ENCODE data around the gene CMSS1. TPM values are rescaled to one million over a fixed set of nuclear protein-coding genes. Genes with fewer than 3 reads are reported as not detected.
A peak's percentile ranks its signal among the peaks of the same experiment; 100 is the strongest.

The CMSS1 gene
- total RNA-seq, 4 donors from 2014 or later, result 23.2 to 89.5 (median 67.6) TPM

GRCh38 chr3:100097919-100098783, 280.5 kb downstream of the CMSS1 start:
- Histone ChIP-seq H3K9me3 (no peaks in the 10 kb centered on the region), H3K27me3 (no peaks in the 10 kb centered on the region), H3K36me3 (no peaks in the 10 kb centered on the region), H3K4me3 (peak overlapping the region in 2 of 4 donors; percentile 11 to 23), H3K4me1 (peaks cover 73 to 82% of the 10 kb centered on the region in 2 donors), H3K27ac (peak overlapping the region; percentile 78 to 90 (median 81))
- ATAC-seq, result peak; percentile 89
- no peak for TF ChIP-seq POLR2A (IDR thresholded peaks at IDR 0.05)
- TF ChIP-seq, protein P1, sequence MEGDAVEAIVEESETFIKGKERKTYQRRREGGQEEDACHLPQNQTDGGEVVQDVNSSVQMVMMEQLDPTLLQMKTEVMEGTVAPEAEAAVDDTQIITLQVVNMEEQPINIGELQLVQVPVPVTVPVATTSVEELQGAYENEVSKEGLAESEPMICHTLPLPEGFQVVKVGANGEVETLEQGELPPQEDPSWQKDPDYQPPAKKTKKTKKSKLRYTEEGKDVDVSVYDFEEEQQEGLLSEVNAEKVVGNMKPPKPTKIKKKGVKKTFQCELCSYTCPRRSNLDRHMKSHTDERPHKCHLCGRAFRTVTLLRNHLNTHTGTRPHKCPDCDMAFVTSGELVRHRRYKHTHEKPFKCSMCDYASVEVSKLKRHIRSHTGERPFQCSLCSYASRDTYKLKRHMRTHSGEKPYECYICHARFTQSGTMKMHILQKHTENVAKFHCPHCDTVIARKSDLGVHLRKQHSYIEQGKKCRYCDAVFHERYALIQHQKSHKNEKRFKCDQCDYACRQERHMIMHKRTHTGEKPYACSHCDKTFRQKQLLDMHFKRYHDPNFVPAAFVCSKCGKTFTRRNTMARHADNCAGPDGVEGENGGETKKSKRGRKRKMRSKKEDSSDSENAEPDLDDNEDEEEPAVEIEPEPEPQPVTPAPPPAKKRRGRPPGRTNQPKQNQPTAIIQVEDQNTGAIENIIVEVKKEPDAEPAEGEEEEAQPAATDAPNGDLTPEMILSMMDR (IDR thresholded peaks at IDR 0.05 in 4 of 5, conservative IDR thresholded peaks at IDR 0.05 in 1 of 5), result no peak
- in situ Hi-C loops (cut with MboI; ENCODE audit: low sequenced_read_pairs in 4 of 4), result no loop called here
- peak; percentile 35 to 45 for DNase-seq
- intact Hi-C loops (cut with DNase I; ENCODE audit: low total_unique reads), result loop anchor here (10.0 kb wide), 1 partner anchor 237 kb away; the partner anchor contains the start of gene NIT2

GRCh38 chr3:100098784-100099070, 281.1 kb downstream of the CMSS1 start:
- Histone ChIP-seq H3K4me3 (peak overlapping the region in 1 of 4 donors; percentile 23), H3K27me3 (no peaks in the 10 kb centered on the region), H3K4me1 (peaks cover 75 to 83% of the 10 kb centered on the region in 2 donors), H3K36me3 (no peaks in the 10 kb centered on the region), H3K9me3 (no peaks in the 10 kb centered on the region), H3K27ac (peak overlapping the region; percentile 78 to 90 (median 81))
- TF ChIP-seq, protein P1 (IDR thresholded peaks at IDR 0.05 in 4 of 5, conservative IDR thresholded peaks at IDR 0.05 in 1 of 5), result no peak
- no peak for TF ChIP-seq POLR2A (IDR thresholded peaks at IDR 0.05)
- intact Hi-C loops (cut with DNase I; ENCODE audit: low total_unique reads) (loop anchor here (10.0 kb wide), 1 partner anchor 236 kb away; the partner anchor contains the start of gene NIT2), in situ Hi-C loops (cut with MboI; ENCODE audit: low sequenced_read_pairs in 4 of 4) (no loop called here)
- ATAC-seq (no peak), DNase-seq (no peak)

DNA sequence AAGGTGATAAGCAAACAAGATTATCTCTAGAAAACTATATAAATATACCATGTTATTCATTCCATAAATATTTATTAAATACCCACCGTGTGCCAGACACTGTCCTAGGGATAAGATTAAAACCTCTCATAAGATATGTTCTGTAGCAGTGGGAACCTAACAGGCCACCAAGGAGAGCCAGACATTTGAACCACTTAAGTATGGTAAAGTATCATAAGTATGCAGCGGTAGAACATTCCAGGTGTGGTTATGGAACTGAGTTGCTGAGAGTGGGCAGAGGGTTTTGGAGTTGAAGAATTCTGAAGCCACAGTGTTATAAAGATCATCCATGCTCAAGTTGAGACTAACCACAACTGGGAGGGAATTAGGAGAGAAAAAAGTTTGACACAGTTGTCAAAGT, 282.0 kb downstream of the CMSS1 start:
- Histone ChIP-seq H3K4me1 (peaks cover 77 to 86% of the 10 kb centered on the region in 2 donors), H3K9me3 (no peaks in the 10 kb centered on the region), H3K4me3 (no peak overlapping the region), H3K27ac (peak overlapping the region; percentile 78 to 90 (median 81)), H3K27me3 (no peaks in the 10 kb centered on the region), H3K36me3 (no peaks in the 10 kb centered on the region)
- no peak for ATAC-seq
- intact Hi-C loops (cut with DNase I; ENCODE audit: low total_unique reads) (loop anchor here (10.0 kb wide), 1 partner anchor 235 kb away; the partner anchor contains the start of gene NIT2), in situ Hi-C loops (cut with MboI; ENCODE audit: low sequenced_read_pairs in 4 of 4) (no loop called here)
- no peak for TF ChIP-seq POLR2A (IDR thresholded peaks at IDR 0.05)
- TF ChIP-seq, protein P1 (IDR thresholded peaks at IDR 0.05 in 4 of 5, conservative IDR thresholded peaks at IDR 0.05 in 1 of 5), result no peak
- DNase-seq, result no peak

DNA sequence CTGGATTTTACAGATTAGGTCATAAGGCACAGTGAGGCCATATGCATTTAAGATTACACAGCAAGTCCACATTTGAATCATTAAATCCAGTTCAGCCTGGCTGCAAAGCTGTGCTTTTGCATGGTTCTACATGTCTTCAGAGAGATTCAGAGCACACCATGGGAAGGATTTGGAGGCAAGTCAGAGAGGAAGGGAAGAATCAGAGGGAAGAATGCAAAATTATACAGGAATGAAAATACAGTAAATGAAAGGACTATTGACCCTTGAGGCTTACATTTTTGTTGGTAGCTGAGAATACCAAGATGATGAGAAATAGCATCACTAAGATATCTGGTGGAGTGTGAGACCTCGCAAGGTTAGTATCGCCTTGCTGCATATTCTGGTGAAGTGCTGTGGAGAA, 282.8 kb downstream of the CMSS1 start:
- Histone ChIP-seq H3K27ac (peak overlapping the region; percentile 78 to 90 (median 81)), H3K9me3 (no peaks in the 10 kb centered on the region), H3K4me1 (peaks cover 80 to 86% of the 10 kb centered on the region in 2 donors), H3K4me3 (no peak overlapping the region), H3K27me3 (no peaks in the 10 kb centered on the region), H3K36me3 (no peaks in the 10 kb centered on the region)
- TF ChIP-seq, protein P1 (IDR thresholded peaks at IDR 0.05 in 4 of 5, conservative IDR thresholded peaks at IDR 0.05 in 1 of 5), result no peak
- no peak for TF ChIP-seq POLR2A (IDR thresholded peaks at IDR 0.05)
- intact Hi-C loops (cut with DNase I; ENCODE audit: low total_unique reads), result no loop called here
- DNase-seq (no peak), ATAC-seq (no peak)
- in situ Hi-C loops (cut with MboI; ENCODE audit: low sequenced_read_pairs in 4 of 4), result no loop called here
